Measurements from ENCODE around the gene TJP2.

Gene TJP2

GRCh38 chr9:69180200-69180599 is 6.1 kb downstream of the TJP2 start:
- no peak overlapping the region for H3K9ac ChIP-seq (ENCODE audit: low read length)
- no peaks in the 10 kb centered on the region for H3K36me3 ChIP-seq (ENCODE audit: insufficient read depth, low read length)
- peaks cover 15% of the 10 kb centered on the region for H3K4me1 ChIP-seq (ENCODE audit: insufficient read depth, low read length)
- no peaks in the 10 kb centered on the region for H3K9me3 ChIP-seq (ENCODE audit: low read length)
- H3K4me3 ChIP-seq (ENCODE audit: low read depth in 1 of 2, low read length in 2 of 2) = no peak overlapping the region
- no peaks in the 10 kb centered on the region for H3K27me3 ChIP-seq (ENCODE audit: control insufficient read depth in 1 of 2, insufficient read depth in 2 of 2, low read length in 2 of 2)
- H3K27ac ChIP-seq (ENCODE audit: low read depth, low read length) = no peak overlapping the region

- Histone ChIP-seq H3K27ac (ENCODE audit: low read depth, low read length) (no peak overlapping the region), H3K4me1 (ENCODE audit: insufficient read depth, low read length) (peaks cover 15% of the 10 kb centered on the region), H3K9me3 (ENCODE audit: low read length) (no peaks in the 10 kb centered on the region)
Measured at GRCh38 chr9:69180670-69181069, 6.6 kb downstream of the TJP2 start.

GRCh38 chr9:69181908-69182353 is 7.9 kb downstream of the TJP2 start:
- H3K27me3 ChIP-seq (ENCODE audit: control insufficient read depth in 1 of 2, insufficient read depth in 2 of 2, low read length in 2 of 2) = no peaks in the 10 kb centered on the region
- no peaks in the 10 kb centered on the region for H3K9me3 ChIP-seq (ENCODE audit: low read length)
- no peak overlapping the region for H3K4me3 ChIP-seq (ENCODE audit: low read depth in 1 of 2, low read length in 2 of 2)
- H3K4me1 ChIP-seq (ENCODE audit: insufficient read depth, low read length) = peaks cover 20% of the 10 kb centered on the region
- H3K9ac ChIP-seq (ENCODE audit: low read length) = no peak overlapping the region
- no peaks in the 10 kb centered on the region for H3K36me3 ChIP-seq (ENCODE audit: insufficient read depth, low read length)
- peak overlapping the region; percentile 13 for H3K27ac ChIP-seq (ENCODE audit: low read depth, low read length)

More at GRCh38 chr9:69180670-69181069, 6.6 kb downstream of the TJP2 start:
- Histone ChIP-seq H3K27me3 (ENCODE audit: control insufficient read depth in 1 of 2, insufficient read depth in 2 of 2, low read length in 2 of 2) (no peaks in the 10 kb centered on the region), H3K36me3 (ENCODE audit: insufficient read depth, low read length) (no peaks in the 10 kb centered on the region), H3K9ac (ENCODE audit: low read length) (no peak overlapping the region), H3K4me3 (ENCODE audit: low read depth in 1 of 2, low read length in 2 of 2) (no peak overlapping the region)

GRCh38 chr9:69184266-69184665 is 10.2 kb downstream of the TJP2 start:
- Histone ChIP-seq H3K4me1 (ENCODE audit: insufficient read depth, low read length) (peaks cover 22% of the 10 kb centered on the region), H3K27me3 (ENCODE audit: control insufficient read depth in 1 of 2, insufficient read depth in 2 of 2, low read length in 2 of 2) (no peaks in the 10 kb centered on the region), H3K9me3 (ENCODE audit: low read length) (no peaks in the 10 kb centered on the region), H3K36me3 (ENCODE audit: insufficient read depth, low read length) (no peaks in the 10 kb centered on the region), H3K9ac (ENCODE audit: low read length) (no peak overlapping the region), H3K27ac (ENCODE audit: low read depth, low read length) (no peak overlapping the region), H3K4me3 (ENCODE audit: low read depth in 1 of 2, low read length in 2 of 2) (no peak overlapping the region)

GRCh38 chr9:69186841-69187611 is 12.9 kb downstream of the TJP2 start:
- no peaks in the 10 kb centered on the region for H3K27me3 ChIP-seq (ENCODE audit: control insufficient read depth in 1 of 2, insufficient read depth in 2 of 2, low read length in 2 of 2)
- no peak overlapping the region for H3K4me3 ChIP-seq (ENCODE audit: low read depth in 1 of 2, low read length in 2 of 2)
- H3K9me3 ChIP-seq (ENCODE audit: low read length) = no peaks in the 10 kb centered on the region
- H3K4me1 ChIP-seq (ENCODE audit: insufficient read depth, low read length) = peaks cover 13% of the 10 kb centered on the region
- H3K36me3 ChIP-seq (ENCODE audit: insufficient read depth, low read length) = no peaks in the 10 kb centered on the region
- H3K9ac ChIP-seq (ENCODE audit: low read length) = no peak overlapping the region
- H3K27ac ChIP-seq (ENCODE audit: low read depth, low read length) = no peak overlapping the region

GRCh38 chr9:69188975-69189374 is 14.9 kb downstream of the TJP2 start:
- H3K9me3 ChIP-seq (ENCODE audit: low read length) = no peaks in the 10 kb centered on the region
- peaks cover 7% of the 10 kb centered on the region for H3K4me1 ChIP-seq (ENCODE audit: insufficient read depth, low read length)
- H3K27ac ChIP-seq (ENCODE audit: low read depth, low read length) = no peak overlapping the region
- H3K9ac ChIP-seq (ENCODE audit: low read length) = no peak overlapping the region
- H3K4me3 ChIP-seq (ENCODE audit: low read depth in 1 of 2, low read length in 2 of 2) = no peak overlapping the region
- H3K36me3 ChIP-seq (ENCODE audit: insufficient read depth, low read length) = no peaks in the 10 kb centered on the region
- no peaks in the 10 kb centered on the region for H3K27me3 ChIP-seq (ENCODE audit: control insufficient read depth in 1 of 2, insufficient read depth in 2 of 2, low read length in 2 of 2)

GRCh38 chr9:69190086-69190862 is 16.2 kb downstream of the TJP2 start:
- H3K27ac ChIP-seq (ENCODE audit: low read depth, low read length) = no peak overlapping the region
- H3K4me3 ChIP-seq (ENCODE audit: low read depth in 1 of 2, low read length in 2 of 2) = no peak overlapping the region
- no peaks in the 10 kb centered on the region for H3K36me3 ChIP-seq (ENCODE audit: insufficient read depth, low read length)
- H3K27me3 ChIP-seq (ENCODE audit: control insufficient read depth in 1 of 2, insufficient read depth in 2 of 2, low read length in 2 of 2) = no peaks in the 10 kb centered on the region
- H3K4me1 ChIP-seq (ENCODE audit: insufficient read depth, low read length) = peaks cover 7% of the 10 kb centered on the region
- no peaks in the 10 kb centered on the region for H3K9me3 ChIP-seq (ENCODE audit: low read length)
- H3K9ac ChIP-seq (ENCODE audit: low read length) = no peak overlapping the region

- Histone ChIP-seq H3K4me1 (ENCODE audit: insufficient read depth, low read length) (peaks cover 7% of the 10 kb centered on the region), H3K27ac (ENCODE audit: low read depth, low read length) (no peak overlapping the region), H3K9ac (ENCODE audit: low read length) (no peak overlapping the region), H3K27me3 (ENCODE audit: control insufficient read depth in 1 of 2, insufficient read depth in 2 of 2, low read length in 2 of 2) (no peaks in the 10 kb centered on the region), H3K9me3 (ENCODE audit: low read length) (no peaks in the 10 kb centered on the region), H3K36me3 (ENCODE audit: insufficient read depth, low read length) (no peaks in the 10 kb centered on the region), H3K4me3 (ENCODE audit: low read depth in 1 of 2, low read length in 2 of 2) (no peak overlapping the region)
Measured at GRCh38 chr9:69190863-69191181, 16.7 kb downstream of the TJP2 start.

- H3K9me3 ChIP-seq (ENCODE audit: low read length) = no peaks in the 10 kb centered on the region
Measured at GRCh38 chr9:69191231-69191630, 17.2 kb downstream of the TJP2 start.

GRCh38 chr9:69192214-69192613 is 18.1 kb downstream of the TJP2 start:
- H3K4me1 ChIP-seq (ENCODE audit: insufficient read depth, low read length) = no peaks in the 10 kb centered on the region
- H3K4me3 ChIP-seq (ENCODE audit: low read depth in 1 of 2, low read length in 2 of 2) = no peak overlapping the region
- H3K27me3 ChIP-seq (ENCODE audit: control insufficient read depth in 1 of 2, insufficient read depth in 2 of 2, low read length in 2 of 2) = no peaks in the 10 kb centered on the region
- H3K27ac ChIP-seq (ENCODE audit: low read depth, low read length) = no peak overlapping the region
- H3K36me3 ChIP-seq (ENCODE audit: insufficient read depth, low read length) = no peaks in the 10 kb centered on the region
- no peak overlapping the region for H3K9ac ChIP-seq (ENCODE audit: low read length)
- H3K9me3 ChIP-seq (ENCODE audit: low read length) = no peaks in the 10 kb centered on the region

More at GRCh38 chr9:69191231-69191630, 17.2 kb downstream of the TJP2 start:
- Histone ChIP-seq H3K4me3 (ENCODE audit: low read depth in 1 of 2, low read length in 2 of 2) (no peak overlapping the region), H3K9ac (ENCODE audit: low read length) (no peak overlapping the region), H3K27ac (ENCODE audit: low read depth, low read length) (no peak overlapping the region), H3K27me3 (ENCODE audit: control insufficient read depth in 1 of 2, insufficient read depth in 2 of 2, low read length in 2 of 2) (no peaks in the 10 kb centered on the region), H3K36me3 (ENCODE audit: insufficient read depth, low read length) (no peaks in the 10 kb centered on the region), H3K4me1 (ENCODE audit: insufficient read depth, low read length) (peaks cover 7% of the 10 kb centered on the region)

- H3K27me3 ChIP-seq (ENCODE audit: control insufficient read depth in 1 of 2, insufficient read depth in 2 of 2, low read length in 2 of 2) = no peaks in the 10 kb centered on the region
- no peak overlapping the region for H3K27ac ChIP-seq (ENCODE audit: low read depth, low read length)
- no peak overlapping the region for H3K9ac ChIP-seq (ENCODE audit: low read length)
- H3K36me3 ChIP-seq (ENCODE audit: insufficient read depth, low read length) = no peaks in the 10 kb centered on the region
- no peaks in the 10 kb centered on the region for H3K4me1 ChIP-seq (ENCODE audit: insufficient read depth, low read length)
- H3K4me3 ChIP-seq (ENCODE audit: low read depth in 1 of 2, low read length in 2 of 2) = no peak overlapping the region
- H3K9me3 ChIP-seq (ENCODE audit: low read length) = no peaks in the 10 kb centered on the region
Measured at GRCh38 chr9:69193685-69194032, 19.6 kb downstream of the TJP2 start.

Measured in muscle layer of colon (tissue), 2 donors.